Upper lobe of left lung (tissue), 4 donors: ENCODE measurements around the gene HAGHL.

Experiments
- POLR2A ChIP-seq, 4 donors: fragments of 450-650 bp; IDR thresholded peaks; one replicate each; pipeline ENCODE4 v1.5.1; 2016 to 2017; ENCODE audit warnings: antibody characterized with exemption in 4 of 4, mild to moderate bottlenecking in 2 of 4
- TF ChIP-seq, protein P1 (sequence below), 6 experiments: fragments of 450-650 bp in 4 of 6; fragments of 200-600 bp in 2 of 6; sonication (generic) in 2 of 6; IDR thresholded peaks; one replicate each; pipeline ENCODE4 v1.5.1; 2016 to 2019; ENCODE audit warnings: antibody characterized with exemption in 6 of 6

DNA sequence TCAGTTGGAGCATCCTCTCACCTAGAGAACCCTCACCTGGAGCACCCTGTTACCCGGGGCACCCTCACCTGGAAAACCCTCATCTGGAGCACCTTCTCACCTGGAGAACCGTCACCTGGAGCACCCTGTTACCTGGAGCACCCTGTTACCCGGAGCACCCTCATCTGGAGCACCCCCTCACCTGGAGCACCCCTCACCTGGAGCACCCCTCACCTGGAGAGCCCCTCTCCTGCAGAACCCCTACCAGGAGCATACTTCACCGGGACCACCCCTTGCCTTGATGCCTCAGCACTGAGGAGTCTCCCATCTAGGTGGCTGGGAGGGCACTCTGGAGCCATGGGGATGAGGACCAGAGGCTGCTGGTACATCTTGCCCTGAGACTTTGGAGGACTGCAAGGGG, 17.9 kb upstream of the HAGHL start:
- TF ChIP-seq, protein P1, sequence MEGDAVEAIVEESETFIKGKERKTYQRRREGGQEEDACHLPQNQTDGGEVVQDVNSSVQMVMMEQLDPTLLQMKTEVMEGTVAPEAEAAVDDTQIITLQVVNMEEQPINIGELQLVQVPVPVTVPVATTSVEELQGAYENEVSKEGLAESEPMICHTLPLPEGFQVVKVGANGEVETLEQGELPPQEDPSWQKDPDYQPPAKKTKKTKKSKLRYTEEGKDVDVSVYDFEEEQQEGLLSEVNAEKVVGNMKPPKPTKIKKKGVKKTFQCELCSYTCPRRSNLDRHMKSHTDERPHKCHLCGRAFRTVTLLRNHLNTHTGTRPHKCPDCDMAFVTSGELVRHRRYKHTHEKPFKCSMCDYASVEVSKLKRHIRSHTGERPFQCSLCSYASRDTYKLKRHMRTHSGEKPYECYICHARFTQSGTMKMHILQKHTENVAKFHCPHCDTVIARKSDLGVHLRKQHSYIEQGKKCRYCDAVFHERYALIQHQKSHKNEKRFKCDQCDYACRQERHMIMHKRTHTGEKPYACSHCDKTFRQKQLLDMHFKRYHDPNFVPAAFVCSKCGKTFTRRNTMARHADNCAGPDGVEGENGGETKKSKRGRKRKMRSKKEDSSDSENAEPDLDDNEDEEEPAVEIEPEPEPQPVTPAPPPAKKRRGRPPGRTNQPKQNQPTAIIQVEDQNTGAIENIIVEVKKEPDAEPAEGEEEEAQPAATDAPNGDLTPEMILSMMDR (IDR thresholded peaks at IDR 0.05): no peak
- TF ChIP-seq POLR2A (IDR thresholded peaks at IDR 0.05): no peak
